Measurements from ENCODE around the gene PIWIL1. TPM values are rescaled to one million over a fixed set of nuclear protein-coding genes. Genes with fewer than 3 reads are reported as not detected.

PIWIL1 gene
- total RNA-seq, 4 donors from 2014 or later: 0.62 TPM; not detected in 3

DNA sequence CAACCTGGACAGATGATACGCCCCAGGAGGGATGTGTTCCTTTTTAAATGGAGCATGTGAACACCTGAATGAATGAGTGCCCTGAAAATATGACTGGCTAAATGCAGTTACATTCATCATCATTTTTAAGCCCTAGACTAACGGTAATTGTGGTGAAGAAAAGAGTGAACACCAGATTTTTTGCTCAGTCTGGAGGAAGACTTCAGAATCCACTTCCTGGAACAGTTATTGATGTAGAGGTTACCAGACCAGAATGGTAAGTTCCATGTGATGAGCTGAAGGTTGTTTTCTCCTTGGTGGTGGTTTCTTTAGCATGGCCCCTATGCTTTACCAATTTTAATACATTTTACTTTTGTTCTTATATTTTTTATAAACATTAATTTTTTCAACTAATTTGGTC lies 29.3 kb downstream of the PIWIL1 start:
- Histone ChIP-seq H3K4me1 (no peaks in the 10 kb centered on the region), H3K27ac (no peak overlapping the region), H3K27me3 (no peaks in the 10 kb centered on the region), H3K36me3 (no peaks in the 10 kb centered on the region), H3K4me3 (no peak overlapping the region), H3K9me3 (no peaks in the 10 kb centered on the region)
- intact Hi-C loops (cut with DNase I; ENCODE audit: low total_unique reads): no loop called here
- TF ChIP-seq POLR2A (IDR thresholded peaks at IDR 0.05) (no peak), CTCF (IDR thresholded peaks at IDR 0.05) (no peak)
- no peak for DNase-seq

GRCh38 chr12:130367523-130367922 lies 29.8 kb downstream of the PIWIL1 start:
- Histone ChIP-seq H3K4me1 (no peaks in the 10 kb centered on the region), H3K9me3 (no peaks in the 10 kb centered on the region), H3K4me3 (no peak overlapping the region), H3K27ac (no peak overlapping the region), H3K36me3 (no peaks in the 10 kb centered on the region), H3K27me3 (no peaks in the 10 kb centered on the region)
- TF ChIP-seq CTCF (IDR thresholded peaks at IDR 0.05): no peak
- TF ChIP-seq POLR2A (IDR thresholded peaks at IDR 0.05): no peak
- intact Hi-C loops (cut with DNase I; ENCODE audit: low total_unique reads): no loop called here
- no peak for DNase-seq

GRCh38 chr12:130369816-130370215 lies 32.1 kb downstream of the PIWIL1 start:
- TF ChIP-seq CTCF (IDR thresholded peaks at IDR 0.05): no peak
- TF ChIP-seq POLR2A (IDR thresholded peaks at IDR 0.05): no peak
- Histone ChIP-seq H3K27me3 (no peaks in the 10 kb centered on the region), H3K4me1 (no peaks in the 10 kb centered on the region), H3K9me3 (no peaks in the 10 kb centered on the region), H3K36me3 (no peaks in the 10 kb centered on the region), H3K4me3 (no peak overlapping the region), H3K27ac (no peak overlapping the region)
- intact Hi-C loops (cut with DNase I; ENCODE audit: low total_unique reads): no loop called here
- no peak for DNase-seq

DNA sequence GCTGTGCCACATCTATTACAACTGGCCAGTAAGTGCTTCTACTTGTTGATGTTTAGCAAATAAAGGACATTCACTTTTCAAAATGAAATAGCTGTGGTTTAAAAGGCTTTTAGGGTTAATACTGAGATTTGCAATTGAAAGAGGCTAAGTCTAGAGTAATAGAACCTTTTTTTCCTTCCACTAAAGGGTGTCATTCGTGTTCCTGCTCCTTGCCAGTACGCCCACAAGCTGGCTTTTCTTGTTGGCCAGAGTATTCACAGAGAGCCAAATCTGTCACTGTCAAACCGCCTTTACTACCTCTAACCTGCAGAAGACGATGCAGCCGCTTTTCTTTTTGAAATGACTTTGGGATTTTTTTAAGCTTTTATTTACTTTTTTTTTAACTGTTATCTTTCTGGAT lies 33.6 kb downstream of the PIWIL1 start:
- no peak for DNase-seq
- H3K9me3 ChIP-seq: no peaks in the 10 kb centered on the region
- no peaks in the 10 kb centered on the region for H3K4me1 ChIP-seq
- no peak for TF ChIP-seq POLR2A (IDR thresholded peaks at IDR 0.05)
- no peak for TF ChIP-seq CTCF (IDR thresholded peaks at IDR 0.05)
- no peaks in the 10 kb centered on the region for H3K36me3 ChIP-seq
- H3K27me3 ChIP-seq: no peaks in the 10 kb centered on the region
- H3K4me3 ChIP-seq: no peak overlapping the region
- intact Hi-C loops (cut with DNase I; ENCODE audit: low total_unique reads): no loop called here
- H3K27ac ChIP-seq: no peak overlapping the region

- no peak for DNase-seq
- Histone ChIP-seq H3K36me3 (no peaks in the 10 kb centered on the region), H3K27me3 (no peaks in the 10 kb centered on the region), H3K27ac (no peak overlapping the region), H3K9me3 (no peaks in the 10 kb centered on the region), H3K4me3 (no peak overlapping the region), H3K4me1 (no peaks in the 10 kb centered on the region)
- intact Hi-C loops (cut with DNase I; ENCODE audit: low total_unique reads): no loop called here
- TF ChIP-seq POLR2A (IDR thresholded peaks at IDR 0.05): no peak
- TF ChIP-seq CTCF (IDR thresholded peaks at IDR 0.05): no peak
Observed at GRCh38 chr12:130372936-130373335, 35.2 kb downstream of the PIWIL1 start.
